Activated naive CD4-positive, alpha-beta T cell treated with anti-CD3 and anti-CD28 coated beads, Interleukin-2, amount 50 U/mL, for 16 hours (primary cell): ENCODE results near the gene GRID2.
"Not testable (repeated sequence)": the region's sequence is repeated elsewhere in the genome, so short reads cannot be mapped to it uniquely, and the experiment has no call there.

Experiments
- DNase-seq: peaks from one replicate; pipeline ENCODE4 v3.0.0-alpha.2; 2020

The GRID2 gene

DNA sequence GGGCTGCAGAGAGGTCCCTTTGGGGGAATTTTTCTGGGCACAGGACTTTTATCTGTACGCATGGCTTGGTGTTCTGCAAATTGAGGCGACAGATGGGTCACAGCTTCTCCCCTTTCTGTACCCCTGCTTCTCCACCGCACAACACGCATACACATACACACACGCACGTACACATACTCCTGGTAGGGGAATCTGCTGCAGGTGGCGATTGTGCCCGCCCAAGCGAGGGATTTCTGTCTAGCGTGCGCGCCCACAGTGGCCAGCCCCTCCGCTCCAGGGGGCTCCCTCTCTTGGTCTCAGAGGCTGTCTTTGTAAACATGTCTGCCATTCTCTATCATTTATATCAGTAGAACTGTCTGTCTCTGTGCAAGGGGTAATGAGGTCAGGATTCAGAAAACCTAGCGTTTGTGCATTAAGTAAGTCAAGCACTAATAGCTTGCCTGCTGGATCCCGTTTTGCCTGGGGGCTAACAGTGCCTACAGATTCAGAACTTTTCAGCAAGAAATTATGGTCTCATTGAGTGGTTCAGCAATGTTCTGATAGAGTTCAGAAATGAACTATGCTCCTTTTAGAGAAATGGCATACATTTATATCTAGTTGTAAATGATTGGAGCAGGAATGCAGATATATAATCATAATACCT, 2.2 kb downstream of the GRID2 start:
- no peak for DNase-seq

DNA sequence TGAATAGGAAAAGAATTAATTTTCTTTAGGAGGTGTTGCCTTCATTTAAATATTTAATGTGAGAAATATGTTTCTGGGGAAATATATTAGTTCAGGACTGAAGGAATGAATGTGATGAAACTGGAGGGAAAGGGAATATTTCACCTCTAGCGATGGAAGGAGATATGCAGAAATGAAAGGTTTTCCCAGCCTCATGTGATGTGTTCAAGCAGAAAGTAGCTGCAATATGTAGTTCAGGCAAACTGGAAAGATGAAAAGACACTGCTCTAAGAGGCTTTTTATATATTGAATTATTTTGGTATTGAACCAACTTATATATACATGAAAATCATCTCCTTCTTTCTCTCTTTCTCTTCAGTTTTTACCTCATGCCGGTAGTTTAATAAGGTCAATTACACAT, 3.4 kb downstream of the GRID2 start:
- DNase-seq, result no peak

DNA sequence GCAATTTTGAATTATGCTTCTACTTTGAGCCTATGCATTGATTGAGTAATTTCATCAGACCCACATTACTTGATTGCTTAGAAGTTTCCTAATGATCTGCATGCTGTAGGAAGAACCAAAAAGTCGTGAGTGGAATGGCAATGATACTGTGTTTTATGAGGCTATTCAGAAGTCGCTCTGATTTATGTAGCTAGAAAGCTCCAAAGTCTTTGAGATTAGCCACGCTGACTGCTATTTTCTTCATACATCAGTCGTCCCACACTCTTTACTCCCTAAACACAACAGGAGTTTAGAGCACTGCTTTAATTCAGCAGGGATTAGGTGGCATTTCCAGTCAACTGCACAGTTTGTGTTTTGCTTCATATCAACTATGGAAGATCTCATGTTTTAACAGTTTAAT, 4.1 kb downstream of the GRID2 start:
- no peak for DNase-seq

DNA sequence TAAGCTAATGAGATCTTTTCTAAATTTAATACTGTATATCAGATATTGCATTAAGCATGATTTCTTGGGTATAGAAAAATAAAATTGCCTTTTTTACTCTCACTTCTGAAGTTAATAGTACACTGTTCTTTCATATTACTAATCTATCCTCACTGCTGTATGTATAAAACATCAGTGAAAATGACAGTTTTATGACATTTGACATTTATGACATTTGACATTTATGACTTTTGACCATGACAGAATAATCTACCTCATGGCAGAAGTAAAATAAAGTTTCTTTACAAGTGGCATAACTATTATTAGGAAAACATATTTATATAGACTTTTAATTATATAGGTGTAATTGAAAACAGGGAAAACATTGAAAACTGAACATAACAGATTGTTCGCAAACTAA, 13.3 kb downstream of the GRID2 start:
- DNase-seq, result no peak

DNA sequence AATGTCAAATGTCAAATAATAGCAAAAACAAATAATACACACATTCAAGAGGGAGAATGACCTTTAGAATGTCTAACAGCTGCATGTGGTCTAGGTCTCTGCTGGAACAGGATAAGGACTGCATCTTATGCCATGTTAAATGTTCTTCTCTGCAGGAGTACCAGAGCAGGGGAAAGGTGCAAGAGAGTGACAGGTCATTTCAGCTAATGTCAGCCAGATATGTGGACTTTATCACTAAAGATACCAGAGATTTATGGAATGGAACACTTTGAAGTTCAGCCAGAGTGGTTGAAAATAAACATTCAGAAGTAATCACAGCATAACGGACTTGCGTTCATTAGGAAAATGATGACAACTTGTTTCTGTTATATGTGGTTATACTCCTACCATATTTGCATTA, 24.3 kb downstream of the GRID2 start:
- no peak for DNase-seq

DNA sequence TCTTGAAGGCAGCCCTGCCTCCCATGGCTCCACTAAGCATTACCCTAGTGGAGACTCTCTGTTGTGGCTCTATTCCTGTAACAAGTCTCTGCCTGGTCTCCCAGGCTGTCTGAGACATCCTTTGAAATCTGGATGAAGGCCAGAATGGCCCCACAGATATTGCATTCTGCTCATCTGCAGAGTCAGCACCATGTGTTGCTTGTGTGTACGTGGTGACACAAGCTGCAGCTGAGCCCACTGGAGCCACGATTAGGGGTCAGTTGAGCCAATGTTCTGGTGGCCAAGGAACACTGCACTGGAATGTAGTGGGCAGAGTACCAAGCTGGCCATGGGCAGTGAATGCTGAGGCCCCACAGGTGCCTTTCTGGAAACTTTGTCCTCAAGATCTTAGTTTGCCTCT, 29.2 kb downstream of the GRID2 start:
- DNase-seq, result no peak

DNA sequence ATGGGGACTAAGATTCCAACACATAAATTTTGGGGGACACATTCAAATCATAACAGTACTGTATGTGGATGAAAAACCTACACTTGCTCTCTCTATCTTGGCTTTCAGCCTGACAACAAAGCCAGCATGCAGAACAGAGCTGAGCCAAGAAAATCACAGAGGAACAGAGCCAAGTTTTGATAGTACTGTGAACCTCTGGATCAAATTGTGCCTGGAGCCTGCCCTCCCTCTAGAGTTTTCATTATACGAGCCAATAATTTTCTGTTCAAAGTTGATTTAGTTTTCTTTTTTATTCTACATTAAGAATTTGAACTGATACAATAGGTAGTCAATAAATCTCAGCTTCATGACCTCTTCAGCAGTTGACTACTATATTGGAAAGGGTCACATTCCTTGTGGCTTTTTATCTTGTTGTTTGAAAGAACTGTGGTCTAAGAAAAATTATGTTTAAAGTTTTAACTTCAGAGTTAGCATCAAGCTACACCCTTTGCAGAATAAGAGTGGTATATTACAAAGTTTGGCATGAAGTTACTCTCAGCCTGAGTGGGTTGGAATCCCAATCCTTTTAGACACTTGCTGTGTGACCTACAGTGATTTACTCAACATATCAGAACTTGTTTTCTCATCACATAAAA, 31.1 kb downstream of the GRID2 start:
- DNase-seq, result no peak

DNA sequence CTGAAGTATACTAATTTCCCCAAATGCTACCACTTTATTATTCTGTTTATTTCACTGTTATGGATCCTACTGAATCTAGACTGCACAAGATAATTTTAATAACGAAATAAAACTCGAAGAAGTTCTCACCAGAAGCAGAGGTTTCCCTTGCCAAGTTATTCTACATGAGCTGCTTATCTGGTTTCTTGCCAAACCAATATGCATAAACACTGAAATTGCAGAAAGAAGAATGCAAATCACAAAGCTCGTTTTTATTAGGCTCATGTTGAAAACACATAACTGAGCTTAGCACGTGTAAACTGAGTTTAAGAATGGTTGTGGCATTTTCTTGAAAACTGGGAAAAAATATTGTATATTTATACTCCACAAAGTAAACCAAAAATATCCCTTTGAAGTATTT, 35.9 kb downstream of the GRID2 start:
- DNase-seq, result no peak

DNA sequence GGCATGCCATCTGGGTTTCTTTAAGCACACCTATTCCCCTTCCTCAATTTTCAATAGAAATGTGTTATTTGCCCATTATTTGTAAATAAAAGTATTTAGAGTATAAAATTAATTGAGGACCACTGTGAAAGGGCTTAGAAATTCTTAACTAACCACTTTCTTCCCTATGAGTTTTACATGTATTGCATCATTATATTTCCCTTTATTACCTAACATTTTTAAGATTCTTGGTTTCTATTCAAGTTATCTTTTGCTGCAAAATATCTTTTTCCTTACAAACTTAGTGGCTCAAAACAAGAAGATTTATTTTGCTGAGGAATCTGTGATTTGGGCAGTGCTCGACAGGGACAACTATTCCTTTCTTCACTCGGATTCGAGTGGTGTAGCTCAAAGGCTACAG, 40.5 kb downstream of the GRID2 start:
- DNase-seq, result no peak

DNA sequence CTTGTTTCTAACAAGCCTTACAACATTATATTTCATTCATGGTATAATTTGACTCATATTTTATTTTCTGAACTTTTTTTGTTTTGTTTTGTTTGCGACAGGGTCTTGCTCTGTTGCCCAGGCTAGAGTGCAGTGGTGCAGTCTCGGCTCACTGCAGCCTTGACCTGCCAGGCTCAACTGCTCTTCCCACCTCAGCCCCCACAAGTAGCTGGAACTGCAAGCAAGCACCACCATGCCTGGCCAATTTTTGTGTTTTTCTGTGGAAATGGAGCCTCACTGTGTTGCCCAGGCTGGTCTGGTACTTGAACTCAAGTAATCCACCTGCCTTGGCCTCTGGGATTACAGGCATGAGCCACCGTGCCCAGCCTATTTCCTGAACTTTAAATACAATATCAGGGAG, 42.5 kb downstream of the GRID2 start:
- DNase-seq, result no peak

DNA sequence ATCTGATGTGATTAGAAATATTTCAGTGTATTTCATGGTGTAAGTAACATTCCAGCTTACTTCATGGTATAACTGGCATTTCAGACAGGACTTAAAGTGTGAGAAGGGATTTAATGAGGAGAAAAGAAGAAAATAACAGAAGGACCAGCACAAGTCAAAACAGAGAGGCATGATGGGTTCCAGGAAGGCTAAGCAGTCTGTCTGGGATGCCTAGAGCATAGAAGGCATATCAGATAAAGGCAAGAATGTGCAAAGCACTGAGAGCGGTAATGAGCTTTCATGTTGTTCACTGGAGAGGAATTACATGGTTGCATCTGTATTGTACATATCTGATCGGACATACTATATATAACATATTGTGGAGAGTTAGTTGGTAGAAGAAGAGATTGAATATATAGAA, 54.2 kb downstream of the GRID2 start:
- no peak for DNase-seq

DNA sequence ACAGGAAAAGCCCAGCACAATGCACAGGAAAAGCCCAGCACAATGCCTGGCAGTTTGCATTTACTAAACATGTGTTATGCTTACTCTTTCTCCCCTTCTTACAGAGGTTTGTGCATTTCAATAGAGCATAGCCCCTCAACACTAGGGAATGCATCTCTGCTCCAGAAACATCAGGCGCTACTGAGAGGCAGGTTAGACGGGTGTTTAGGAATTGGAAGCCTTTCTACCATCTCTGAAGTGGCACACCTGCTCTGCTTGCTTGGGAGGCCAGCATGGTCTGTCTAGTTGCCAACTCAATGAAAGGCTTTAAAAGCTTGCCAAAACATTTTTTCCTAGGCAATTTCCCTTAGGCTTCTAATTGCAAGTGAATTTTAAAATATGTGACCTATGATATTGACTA, 55.7 kb downstream of the GRID2 start:
- no peak for DNase-seq

DNA sequence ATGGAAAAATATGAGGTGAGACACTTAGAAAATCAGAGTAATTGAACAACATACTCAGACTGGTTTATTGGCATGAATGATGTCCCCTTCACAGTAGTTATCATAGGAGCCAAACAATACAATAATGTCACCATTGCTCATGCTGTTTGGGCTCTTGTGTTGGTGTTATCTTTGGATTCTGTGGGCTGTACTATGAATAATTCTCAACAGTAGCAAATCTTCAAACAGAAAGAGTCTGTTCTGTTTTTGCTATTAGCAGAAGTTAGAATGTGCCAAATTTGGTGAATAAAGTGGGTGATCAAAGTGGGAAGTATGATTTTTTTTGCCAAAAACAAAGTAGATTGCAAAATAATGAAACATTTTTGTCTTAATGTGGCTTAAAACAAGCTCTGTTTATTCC, 58.3 kb downstream of the GRID2 start:
- no peak for DNase-seq

DNA sequence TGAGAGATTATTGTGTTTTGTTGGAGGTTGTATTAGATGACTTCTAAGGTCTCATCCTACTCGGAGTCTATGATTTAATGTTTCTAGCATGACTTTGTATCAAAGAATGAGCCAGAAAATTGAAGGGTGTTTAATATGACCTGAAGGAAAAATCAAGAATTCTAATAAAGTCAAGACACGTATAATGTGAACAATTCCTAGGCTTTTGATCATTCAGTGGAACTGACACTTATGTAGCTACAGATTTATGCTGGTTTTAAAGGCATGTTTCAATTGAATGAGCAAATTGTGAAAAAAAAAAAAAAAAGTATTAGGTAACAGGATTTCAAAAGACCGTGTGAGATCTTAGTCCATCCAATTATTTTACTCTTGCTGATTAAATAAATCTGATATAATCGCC, 64.9 kb downstream of the GRID2 start:
- DNase-seq, result no peak

DNA sequence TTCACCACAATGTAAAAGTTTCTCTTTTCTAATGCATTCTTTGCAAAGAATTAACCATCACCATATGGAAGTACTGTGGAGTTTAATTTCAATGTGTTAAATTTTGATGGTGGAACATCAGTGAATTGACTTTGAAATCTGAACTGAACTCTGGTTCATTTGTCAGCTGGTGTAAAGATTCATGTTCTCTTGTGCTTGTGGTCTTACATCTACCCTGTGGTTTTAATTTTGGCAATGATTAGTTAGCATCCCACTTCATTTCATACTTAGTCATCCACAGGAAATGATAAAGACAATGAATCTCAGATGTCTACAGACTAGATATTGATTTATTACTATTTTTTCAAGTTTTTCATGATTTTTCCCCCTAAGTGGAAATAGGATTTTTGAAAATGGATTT, 77.8 kb downstream of the GRID2 start:
- no peak for DNase-seq

DNA sequence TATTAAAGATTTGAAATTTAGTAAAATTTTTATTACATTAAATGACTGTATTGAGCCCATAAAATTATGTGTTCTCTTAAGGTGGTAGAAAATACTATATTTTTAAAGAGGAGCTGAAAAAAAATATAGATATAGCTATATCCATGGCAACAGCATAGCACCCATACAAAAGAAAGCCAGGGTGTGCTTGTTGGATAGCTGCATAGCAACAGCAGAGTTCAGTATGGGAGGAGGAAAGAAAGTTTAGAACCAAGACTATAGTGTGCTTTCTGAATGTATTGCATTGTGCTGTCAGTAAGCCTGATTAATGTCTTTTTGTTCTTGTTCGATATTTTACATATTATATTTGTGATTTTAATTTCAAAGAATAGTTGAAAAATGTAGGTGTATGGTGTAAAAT, 78.4 kb downstream of the GRID2 start:
- DNase-seq, result no peak

DNA sequence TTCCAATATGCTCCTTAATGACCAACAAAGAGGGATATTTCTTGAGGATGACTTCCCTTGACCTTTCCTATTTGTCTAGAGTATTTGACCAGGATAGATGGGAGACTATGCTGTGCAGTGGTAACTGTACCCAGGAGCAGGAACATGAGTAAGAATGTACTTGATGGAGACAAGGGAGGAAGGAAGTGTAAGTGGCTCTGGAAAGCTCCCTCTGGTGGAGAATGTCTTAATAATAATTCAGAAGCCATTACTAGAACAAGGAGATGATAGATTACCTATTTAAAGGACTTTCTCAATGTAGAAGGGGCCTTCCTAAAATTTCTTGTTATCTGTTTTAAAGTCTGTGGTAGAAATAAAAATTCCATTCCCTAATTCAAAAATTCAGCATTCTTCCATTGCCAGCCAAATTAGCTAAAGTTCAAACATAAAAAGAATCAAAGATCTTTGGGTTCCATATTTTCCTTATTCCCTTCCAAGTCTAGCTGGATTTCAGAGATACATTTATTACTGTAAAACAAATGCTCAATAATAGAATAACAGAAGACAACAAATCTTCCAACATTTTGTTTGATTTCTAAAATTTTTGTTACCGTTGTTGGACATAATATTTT, 83.8 kb downstream of the GRID2 start:
- DNase-seq, result no peak

DNA sequence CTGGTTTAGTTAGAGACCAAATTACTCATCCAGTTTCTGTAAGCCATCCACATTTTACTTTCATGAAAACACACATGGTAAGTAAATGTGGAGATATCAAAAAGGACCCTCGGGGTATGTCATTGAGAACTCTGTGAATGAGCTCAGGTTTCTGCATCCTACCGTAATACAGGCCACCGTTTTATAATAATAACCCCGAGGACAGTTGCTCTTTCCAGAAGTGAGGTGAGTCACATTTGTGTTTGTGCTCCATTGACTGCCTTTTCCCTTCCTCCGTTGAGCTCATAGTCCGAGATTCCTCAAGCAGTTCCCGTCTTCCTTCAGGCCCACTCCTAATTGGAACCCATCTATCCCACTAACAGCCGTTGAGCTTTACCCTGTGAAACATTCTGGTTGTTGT, 95.3 kb downstream of the GRID2 start:
- no peak for DNase-seq

DNA sequence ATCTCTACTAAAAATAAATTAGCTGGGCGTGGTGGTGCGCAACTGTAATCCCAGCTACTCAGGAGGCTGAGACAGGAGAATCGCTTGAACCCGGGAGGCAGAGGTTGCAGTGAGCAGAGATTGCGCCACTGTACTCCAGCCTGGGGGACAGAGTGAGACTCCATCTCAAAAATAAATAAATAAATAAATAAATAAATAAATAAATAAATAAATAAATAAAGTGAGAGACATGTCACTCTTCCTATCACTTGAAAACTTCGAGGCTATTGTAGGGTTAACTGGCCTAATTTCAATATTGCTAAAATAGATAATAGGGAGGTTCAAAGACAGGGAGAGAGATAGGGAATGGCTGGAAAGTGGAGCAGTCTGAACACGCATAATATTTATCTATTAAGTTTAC, 99.8 kb downstream of the GRID2 start:
- DNase-seq, result not testable (repeated sequence)

DNA sequence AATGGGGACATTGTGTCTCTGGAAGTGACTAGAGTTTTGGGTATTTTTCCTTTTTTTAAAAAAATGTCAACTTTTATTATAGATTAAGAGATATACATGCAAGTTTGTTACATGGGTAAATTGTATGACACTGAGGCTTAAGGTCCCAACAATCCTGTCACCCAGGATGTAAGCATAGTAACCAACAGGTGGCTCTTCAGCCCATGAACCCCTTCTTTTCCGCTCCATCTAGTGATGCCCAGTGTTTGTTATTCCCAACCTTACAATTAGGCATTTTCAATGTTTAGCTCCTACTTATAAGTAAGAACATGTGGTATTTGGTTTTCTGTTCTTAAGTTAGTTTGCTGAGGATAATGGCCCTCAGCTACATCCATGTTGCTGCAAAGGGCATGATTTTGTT, 102.7 kb downstream of the GRID2 start:
- DNase-seq, result no peak

DNA sequence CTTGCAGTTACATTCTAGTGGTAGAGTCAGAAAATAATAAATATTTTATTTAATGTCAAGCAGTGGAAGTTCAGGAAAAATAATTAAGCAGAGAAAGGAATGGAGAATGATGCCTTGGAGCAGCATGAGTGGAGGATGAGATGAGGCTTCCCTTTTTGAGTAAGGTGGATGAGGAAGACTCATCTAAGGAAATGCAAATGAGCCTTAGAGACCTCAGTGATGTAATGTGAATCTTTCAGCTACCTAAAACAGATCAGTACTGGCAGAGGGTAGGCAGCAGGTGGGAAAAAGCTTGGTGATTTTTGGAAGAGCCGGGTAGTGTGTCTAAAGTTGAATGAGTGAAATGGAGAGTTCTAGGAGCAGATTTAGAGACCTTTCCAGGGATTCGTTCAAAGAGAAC, 118.2 kb downstream of the GRID2 start:
- no peak for DNase-seq

DNA sequence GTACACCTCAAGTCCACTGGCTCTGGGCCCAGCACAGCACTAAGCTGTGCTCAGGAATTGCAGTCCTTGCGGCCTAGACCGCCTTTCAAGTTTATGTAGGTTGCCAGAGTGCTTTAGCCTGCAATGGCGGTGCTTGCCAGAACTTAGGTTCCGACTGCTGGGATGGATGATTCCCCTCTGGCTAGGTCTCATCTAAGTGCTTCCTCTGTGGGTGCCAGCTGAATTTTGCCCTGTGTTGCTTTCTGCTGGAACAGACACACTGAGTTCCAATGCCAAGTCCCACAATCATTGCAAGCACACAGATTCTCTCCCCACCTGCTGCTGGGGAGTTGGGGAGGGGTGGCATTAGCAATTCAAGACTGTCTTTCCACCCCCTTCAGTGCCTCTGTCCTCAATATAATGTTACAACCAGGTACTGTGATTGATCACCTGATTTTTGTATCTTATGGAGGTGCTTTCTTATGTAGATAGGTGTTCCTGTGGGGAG, 129.5 kb downstream of the GRID2 start:
- DNase-seq, result no peak

DNA sequence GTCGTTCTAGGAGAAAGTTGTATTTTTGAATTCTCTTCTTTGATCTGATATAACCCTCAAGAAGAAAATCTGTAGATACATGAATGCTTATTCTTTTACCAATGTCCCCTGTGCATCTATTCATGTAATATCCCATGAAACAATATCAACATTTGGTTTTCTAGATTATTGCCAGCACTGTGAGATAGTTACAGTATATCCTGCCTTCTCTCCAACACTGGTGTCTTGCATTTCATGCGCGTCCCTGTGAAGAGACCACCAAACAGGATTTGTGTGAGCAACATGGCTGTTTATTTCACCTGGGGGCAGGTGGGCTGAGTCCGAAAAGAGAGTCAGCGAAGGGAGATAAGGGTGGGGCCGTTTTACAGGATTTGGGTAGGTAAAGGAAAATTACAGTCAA, 135.0 kb downstream of the GRID2 start:
- not testable (repeated sequence) for DNase-seq

DNA sequence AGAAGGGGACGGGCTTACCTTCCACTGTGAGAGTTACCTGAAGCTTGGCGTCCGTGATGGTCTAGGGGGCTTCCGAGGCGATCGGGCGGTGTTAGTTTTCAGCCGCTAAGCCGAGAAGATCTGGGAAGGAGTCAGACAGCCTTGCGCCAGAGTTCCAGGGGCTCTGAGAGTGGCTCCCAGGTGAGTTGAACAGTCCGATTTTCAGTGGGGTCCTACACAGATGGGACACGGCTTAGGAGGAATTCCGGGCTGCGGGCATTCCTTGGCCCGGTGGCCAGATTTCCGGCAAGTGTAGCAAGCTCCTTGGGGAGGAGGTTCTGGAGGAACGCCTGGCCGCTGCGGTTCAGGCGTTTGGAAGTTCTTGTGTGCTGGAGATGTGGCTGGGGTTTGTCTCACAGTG, 138.4 kb downstream of the GRID2 start:
- DNase-seq, result not testable (repeated sequence)
